Activated gamma-delta T cell treated with Interleukin-2 at 50 U/mL for 16 hours (primary cell): ENCODE results near the gene IL15RA.

Experiments used
- DNase-seq: peaks from one replicate; pipeline ENCODE4 v3.0.0-alpha.2; 2020

Gene IL15RA, protein sequence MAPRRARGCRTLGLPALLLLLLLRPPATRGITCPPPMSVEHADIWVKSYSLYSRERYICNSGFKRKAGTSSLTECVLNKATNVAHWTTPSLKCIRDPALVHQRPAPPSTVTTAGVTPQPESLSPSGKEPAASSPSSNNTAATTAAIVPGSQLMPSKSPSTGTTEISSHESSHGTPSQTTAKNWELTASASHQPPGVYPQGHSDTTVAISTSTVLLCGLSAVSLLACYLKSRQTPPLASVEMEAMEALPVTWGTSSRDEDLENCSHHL

DNA sequence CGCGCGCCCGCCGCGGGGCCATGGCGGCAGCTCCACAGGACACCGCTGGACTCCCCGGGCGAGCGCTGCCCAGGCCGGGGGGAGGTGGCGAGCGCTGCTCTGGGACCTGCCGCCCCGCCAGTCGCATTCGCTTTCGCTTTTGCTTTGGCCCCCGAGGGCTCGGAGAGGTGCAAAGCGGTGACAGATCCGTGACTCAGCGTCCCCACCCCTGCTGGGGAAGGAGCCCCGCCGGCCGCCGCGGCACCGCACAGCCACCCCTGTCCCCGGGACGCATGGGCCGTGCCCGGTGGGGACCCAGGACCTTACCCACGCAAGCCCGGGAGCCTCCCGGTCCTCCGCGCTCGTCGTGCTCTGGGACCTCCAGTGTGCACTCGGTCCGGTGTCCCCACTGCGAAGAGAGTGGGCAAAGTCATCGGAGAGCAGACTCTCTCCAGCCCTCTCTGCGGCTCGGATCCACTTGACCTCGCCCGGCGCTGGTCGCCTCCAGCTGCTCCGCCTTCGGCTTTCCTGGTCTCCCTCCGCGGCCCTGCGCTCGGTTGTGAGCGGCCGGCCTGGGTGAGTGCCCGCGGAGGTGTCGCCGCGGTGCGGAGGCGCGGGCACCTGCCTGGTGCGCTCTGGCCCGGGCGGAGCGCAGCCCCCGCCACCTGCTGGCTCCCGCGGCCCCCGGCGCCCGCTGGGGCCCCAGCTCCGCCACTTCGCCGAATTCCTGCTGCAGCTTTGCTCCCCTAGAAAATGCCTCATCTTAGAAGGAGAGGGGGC, at the start of gene IL15RA:
TSS of gene IL15RA (minus strand) at position 73 of the 759 bp plus-strand sequence. CDS start at position 22, 51 bp downstream.
- peak; percentile 78 for DNase-seq

DNA sequence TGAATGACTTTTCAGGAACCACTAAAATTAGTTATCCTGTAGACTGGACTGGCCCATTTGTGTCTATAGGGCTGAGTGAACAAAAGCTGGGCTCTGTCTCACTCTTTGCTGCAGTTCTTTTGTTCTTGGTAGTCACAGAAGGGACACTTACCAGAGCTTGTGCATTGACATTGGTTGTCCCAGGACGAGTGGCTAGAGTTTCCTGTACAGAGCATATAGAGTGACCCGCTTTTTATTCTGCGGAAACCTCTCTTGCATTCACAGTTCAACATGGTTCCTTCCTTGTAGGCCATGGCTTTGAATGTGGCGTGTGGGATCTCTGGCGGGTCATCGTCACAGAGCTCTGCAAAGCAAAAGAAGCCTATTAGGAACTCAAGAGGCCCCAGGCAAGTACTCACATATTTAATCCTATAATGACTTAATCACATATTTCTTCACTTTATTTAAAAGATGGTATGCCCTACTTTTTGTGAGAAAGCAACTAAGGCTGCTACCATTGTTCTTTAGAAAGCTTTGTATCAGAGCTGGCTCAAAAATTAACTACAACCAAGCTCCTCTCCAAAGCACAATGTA, 48.4 kb upstream of the IL15RA start:
- DNase-seq: no peak

DNA sequence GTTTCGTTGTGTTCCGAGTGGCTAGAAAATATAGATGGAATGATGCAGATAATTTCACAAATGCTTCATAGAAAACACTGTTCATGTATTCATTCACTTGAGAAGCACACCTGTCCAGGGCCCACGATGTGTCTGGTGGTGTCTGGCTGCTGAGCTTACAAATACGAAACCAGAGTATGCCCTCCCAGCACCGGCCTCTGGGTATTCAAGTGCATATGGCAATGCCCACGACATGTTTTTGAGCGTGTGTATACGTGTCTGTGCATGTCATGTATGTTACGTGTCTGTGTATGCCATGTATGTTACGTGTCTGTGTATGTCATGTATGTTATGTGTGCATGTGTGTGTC, 47.0 kb upstream of the IL15RA start:
- no peak for DNase-seq

DNA sequence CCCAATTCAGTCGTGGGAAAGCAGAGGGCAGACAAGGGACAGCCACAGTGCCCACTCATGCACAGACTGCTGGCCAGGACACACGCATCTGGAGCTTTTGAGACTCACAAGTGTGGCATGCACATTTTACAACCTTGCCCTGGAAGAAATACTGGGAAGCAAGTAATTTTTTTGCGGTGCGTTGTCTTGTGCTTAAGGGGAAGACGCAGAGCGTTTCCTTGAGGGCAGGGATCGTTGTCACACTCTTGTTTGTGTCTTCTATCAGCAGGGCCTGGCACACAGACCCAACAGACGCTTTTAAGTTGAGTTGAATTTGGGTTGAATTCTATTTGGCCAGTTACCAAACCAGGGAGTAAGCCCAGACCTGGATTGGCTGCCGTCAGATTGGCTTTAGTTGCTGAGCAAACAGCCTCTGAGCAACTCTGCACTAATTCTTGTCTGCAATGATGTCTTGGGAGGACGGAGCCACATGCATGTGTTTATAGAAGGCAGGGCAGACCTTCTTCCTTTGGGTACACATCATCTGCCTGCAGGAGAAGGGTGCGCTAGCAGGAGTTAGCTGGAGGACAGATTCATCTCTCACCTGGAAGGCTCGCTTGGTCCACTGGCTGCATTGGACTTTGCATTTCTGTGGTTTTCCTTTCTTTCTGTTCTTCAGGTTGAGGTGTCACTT, 46.5 kb upstream of the IL15RA start:
- no peak for DNase-seq

DNA sequence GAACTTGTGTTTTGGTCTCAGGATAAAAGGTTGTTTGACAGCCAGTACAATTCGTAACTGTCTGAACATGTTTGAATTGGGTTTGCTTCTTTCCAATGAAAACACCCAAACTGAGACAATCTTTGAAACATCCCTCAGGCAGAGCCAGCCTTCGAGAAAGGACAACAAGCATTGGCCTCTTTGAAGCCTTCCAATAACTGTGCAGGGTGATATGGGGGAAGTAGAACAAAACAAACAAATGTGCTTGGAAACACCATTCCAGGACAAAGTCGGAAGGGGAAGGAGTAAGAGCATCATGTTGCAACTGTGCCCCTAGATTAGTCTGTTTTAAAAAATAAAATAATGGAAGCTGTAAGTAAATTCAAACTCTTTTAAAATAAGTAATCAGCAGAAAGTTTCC, 45.3 kb upstream of the IL15RA start:
- no peak for DNase-seq

DNA sequence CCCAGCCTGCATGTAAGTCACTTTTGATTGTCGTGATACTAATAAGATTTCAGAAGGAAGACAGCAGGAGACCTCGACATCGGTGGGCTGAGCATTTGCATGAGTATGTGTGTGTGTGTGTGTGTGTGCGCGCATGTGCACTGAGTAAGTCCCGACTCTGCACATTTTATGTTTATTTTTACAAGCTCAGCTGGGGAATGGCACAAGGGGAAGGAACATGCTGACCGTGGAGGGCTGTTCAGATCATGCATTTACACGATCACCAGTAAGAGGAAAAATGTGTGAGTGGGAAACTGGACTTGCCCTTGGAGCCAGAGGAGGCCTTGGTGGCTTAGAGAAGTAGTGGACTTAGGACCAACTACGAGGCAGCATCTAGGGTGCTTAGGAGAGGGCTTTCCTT, 43.5 kb upstream of the IL15RA start:
- no peak for DNase-seq

DNA sequence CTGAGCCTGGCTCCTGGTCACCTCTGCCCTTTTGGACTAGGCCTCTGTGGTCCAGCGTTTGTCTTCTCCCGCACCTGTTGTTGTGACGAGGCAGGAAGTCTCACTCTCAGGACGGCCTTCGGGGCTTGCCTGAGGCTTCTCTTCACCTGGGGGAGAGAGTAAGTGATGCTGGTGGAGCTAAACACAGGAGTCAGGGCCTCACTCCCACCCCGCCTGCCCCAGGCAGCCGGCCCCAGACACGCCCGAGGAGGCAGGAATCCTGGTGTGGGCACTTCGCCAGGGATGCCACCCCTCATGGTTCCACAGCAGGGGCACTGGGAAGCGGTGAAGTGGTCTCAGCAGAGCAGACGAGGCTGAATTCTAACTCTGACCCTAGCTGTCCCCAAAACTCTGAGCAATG, 42.5 kb upstream of the IL15RA start:
- DNase-seq: no peak

DNA sequence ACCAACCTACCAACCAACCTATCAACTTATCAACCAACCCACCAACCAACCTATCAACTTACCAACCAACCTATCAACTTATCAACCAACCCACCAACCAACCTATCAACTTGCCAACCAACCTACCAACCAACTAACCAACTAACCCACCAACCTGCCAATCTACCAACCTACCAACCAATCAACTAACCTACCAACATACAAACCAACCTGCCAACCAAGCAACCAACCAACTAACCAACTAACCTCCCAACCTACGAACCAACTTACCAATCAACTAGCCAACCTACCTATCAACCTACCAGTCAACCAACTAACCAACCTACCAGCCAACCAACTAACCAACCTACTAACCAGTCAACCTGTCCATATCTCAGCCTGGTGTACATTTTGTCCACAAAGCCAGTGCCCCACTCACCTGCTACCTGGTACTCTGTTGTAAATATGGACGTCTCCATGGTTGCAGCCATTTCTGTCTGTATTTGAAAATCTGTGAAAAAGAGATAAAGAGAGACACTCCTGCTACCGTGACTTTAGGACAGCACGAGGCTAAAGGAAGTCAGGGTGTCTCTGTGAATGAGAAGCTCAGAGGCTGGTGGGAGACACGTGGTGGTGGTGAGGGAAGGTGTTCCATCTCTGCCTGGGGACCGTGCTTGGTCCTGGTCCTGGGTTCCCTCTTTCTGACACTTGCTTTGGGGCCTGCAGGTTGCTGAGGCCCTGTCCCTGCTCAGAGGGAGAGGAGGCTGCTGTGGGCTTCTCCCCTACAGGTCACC, 41.9 kb upstream of the IL15RA start:
- DNase-seq: no peak

DNA sequence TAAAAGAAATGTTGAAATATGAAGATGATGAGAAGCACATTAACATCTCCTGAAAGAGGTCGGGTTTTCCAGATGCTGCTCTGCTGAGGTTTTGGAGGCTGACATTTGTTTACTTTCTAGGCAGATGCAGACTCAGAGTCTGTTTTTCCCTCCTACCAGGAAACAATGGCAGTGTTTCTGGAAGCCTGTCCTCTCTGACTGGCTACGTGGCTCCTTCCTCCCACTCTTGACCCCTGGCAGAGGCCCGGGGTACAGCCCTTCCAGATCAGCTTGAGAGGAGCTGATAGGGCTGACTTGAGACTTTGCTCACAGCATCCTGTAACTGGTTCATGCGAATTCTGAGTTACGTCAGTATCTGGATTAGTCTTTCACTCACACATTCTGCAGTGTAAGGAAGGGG, 41.1 kb upstream of the IL15RA start:
- no peak for DNase-seq

DNA sequence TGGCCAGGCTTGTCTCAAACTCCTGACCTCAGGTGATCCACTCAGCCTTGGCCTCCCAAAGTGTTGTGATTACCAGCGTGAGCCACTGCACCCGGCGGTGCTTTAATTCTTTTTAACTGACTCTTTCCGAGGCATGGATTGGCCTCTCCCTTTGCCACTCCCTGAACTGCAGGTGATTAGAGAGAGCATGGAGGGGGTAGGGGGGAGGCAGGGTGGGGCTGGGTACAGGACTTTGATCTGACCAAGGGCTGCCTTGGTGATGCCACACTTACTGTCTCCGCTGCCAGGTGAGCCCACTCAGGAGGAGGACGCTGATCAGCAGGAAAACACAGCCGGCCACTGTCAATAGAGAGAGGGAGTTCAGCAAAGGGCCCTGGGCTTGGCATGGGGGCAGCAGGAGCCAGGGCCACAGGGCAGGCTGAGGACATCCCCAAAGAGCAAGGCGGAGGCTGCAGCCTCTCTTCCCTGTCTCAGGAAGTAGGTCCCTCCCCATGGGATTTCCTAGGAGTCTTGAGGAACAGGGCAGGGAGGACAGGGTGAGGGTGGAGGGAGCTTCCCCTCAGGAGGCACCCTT, 40.5 kb upstream of the IL15RA start:
- DNase-seq: no peak

DNA sequence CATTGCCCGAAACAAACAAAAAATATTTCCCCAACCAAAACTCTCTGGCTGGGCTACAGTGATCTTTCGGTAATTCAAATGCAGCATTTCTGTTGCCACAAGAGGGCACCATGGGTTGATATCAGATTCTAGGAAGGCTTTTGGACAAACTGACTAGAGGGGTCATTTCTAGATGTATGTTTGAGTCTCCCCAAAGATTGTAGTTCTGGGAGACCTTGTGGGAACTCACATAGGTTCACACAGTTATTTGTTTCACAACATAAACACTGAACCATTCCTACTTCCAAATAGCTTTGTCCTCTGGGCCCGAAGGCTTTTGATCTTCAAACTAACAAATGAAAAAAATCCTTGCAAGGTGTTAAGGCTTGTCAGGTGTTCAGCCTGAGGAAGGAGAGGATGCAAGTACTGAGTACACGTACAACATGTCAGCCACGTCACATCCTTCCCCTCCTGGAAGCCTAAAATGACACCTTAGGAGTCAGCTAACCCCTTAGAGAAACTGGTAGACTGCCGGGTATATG, 37.0 kb upstream of the IL15RA start:
- peak; percentile 66 for DNase-seq

DNA sequence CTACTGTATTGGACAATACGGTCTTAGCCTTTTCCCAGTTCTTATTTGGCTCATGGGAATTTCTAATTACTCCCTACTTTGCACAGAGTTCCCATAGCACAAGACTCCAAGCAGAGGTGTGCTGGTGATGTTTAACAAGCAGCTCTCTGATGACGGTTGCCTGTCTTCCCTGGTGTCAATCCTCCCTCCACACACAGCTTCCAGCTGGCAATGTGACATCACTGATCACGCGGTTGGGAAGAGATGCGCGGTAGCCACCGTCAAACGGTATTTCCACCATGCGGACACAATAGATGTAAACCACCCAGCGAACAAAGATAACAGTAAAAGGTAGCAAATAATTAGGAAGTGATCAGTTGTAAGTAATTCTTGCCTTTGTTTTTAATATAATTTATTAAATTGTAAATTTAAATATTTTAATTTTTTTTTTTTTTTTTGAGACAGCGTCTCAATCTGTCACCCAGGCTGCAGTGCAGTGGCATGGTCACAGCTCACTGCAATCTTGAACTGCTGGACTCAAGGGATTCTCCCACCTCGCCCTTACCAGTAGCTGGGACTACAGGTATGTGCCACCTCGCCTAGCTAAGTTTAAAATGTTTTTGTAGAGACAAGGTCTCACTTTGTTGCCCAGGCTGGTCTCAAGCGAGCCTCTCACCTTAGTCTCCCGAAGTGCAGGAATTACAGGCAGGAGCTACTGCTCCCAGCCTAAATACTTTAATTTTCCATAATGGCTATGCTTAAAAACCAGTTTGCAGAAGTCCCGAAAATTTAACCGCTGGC, 36.3 kb upstream of the IL15RA start:
- DNase-seq: no peak

DNA sequence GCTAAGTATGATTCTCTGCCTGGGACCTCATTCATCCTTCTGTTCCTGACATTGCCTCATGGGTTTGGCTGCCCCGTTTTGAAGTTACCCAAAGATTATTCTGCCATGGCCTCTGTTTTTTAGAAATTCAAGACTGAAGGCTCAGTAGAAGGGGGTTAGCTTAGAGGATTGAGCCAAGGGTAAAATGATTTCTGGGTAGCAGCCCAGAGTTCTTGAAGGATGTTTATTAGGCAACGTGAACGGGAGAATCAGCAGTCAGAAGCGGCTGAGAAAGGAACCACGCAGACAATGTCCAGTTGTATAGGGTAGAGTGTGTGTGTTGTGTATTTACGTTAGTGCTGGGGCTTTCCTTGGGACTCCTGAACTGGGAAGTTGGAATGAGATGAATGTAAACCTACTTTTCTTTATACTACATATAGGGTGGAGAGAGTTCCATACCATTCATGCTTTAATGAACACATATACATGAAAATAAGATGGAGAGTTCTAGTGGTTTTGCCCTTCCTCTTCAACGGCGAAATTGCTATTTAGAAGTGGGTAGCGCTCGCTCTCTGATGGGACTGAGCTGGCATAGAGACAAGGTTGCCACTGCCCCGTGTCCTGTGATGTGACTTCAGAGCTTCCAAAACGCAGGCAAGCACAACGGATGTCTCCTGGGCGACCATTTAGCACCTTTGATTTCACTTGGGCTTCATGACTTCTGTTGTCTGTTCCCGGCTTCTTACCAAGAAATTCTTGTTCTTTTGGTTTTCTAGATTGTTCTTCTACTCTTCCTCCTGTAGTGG, 35.0 kb upstream of the IL15RA start:
- DNase-seq: no peak

DNA sequence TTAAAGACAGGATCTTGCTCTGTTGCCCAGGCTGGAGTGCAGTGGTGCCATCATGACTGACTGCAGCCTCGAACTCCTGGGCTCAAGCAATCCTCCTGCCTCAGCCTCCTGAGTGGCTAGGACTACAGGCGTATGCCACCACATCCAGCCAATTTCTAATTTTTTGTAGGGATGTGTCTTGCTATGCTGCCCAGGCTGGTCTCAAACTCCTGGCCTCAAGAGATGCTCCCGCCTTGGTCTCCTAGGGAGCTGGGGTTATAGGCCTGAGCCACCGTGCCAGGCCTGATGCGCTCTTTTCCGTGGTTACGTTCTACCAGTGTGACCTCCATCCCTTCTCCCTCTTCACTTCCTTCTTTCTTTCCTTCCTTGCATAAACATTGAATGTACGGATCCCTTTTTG, 34.2 kb upstream of the IL15RA start:
- DNase-seq: no peak

DNA sequence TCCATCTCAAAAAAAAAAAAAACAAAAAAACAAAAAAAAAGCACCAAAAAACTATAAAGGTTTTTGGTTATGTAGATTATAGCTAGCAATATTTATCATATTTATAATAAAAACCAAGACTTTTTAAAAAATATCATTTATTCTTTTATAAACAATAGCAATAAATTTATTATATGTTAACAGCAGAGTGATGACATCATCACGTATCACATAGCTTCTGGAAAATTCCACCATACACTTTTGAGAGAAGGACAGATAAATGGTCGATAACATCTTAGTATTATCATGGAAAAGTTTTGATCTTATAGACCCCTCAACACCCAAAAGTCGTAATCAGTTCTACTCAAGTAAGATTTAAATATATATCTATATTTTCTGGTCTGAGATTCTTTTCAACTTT, 33.2 kb upstream of the IL15RA start:
- DNase-seq: no peak

DNA sequence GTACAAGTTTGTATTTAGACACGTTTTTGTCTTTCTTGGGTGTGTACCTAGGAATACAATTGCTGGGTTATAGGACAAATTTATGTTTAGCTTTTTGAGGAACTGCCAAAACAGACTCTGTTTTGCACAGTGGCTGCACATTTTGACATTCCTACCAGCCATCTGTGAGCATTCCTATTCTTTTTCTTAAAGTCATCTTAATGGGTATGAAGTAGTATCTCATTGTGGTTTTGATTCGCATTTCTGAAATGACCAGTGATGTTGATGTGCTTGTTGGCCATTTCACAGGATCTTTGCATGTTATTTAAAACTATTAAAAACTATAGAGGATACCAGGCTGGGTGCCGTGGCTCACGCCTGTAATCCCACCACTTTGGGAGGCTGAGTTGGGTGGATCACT, 32.6 kb upstream of the IL15RA start:
- no peak for DNase-seq

DNA sequence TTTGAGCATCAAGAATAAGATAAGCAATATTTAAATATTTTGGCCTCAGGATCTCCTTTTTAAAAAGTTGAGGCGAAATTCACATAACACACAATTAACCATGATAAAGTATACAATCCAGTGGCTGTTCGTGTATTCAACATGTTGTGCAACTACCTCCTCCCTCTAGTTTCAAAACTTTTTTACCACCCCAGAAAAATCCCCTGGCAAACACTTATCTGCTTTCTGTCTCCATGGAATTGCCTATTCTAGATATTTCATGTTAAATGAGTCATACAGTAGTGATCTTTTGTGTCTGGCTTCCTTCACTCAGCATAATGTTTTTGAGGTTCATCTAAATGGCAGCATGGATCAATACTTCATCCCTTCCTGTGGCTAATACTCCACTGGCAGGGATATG, 31.8 kb upstream of the IL15RA start:
- DNase-seq: no peak

DNA sequence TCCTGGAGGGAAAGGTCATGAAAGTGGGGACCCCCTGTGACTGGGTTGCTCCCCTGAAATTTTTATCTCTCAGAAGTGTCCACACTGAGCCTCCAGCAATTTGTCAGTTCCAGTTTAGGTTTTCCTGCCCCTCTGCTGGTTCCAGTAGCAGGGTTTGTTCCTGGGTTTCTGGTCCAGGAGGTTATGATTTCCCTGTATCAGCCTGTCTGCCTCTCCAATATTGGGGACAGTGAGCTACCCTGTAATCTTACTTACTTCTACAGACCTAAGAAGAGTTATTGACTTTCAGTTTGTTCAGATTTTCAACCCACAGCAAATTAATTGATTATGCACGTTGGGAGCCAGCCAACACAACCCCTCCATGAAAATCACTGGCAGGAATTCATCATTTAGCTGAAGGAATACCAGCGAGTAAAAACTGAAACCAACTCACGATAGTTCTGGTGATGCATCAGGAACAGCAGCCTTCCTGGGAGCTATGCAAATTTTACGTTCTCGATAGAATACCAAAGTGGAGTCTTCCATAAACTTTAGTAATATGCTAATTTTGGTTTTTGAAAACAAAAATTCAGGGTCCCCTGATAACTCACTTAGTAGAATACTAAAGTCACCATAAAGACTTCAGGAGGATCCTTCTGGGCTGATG, 31.3 kb upstream of the IL15RA start:
- no peak for DNase-seq

DNA sequence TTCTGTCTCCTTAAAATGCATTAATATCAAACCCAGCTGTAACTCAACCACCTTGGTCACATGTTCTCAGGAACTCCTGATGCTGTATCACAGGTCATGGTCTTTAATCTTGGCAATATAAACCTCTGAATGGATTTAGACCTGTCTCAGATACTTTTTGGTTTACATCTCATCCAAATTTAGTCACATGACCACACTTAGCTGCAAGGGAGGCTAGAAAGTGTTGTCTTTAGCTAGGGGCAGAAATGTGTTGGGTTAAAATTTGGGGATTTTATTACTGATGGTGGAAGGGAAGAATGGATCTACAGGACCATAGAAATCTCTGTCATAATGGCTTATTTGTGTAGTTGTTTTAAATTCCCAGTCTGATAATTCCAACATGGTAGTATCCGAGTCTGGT, 29.6 kb upstream of the IL15RA start:
- DNase-seq: no peak

DNA sequence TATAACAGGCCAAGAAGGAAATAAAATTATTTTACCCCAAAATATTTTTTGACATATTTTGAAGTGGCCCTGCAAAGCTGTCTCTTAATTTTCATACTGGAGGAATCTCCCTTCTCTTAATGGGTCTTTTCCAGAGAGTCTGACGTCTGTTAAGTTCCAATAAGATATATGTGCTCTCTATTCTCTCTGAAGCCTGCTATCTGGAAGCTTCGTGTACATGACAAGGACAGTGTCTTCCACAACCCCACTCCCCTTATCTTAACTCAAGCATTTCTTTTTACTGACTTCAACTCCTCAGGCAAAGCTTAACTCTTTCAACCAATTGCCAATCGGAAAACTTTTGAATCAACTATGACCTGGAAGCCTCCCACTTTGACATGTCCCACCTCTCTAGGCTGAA, 29.2 kb upstream of the IL15RA start:
- DNase-seq: no peak
